ENCODE data around the gene HCN3.

HCN3 gene

GRCh38 chr1:155294520-155295182 lies 17.4 kb downstream of the HCN3 start:
- Histone ChIP-seq H3K4me2 (ENCODE audit: low read length) (no peak overlapping the region), H3K9me3 (ENCODE audit: insufficient read depth, low read depth, low read length) (peaks cover 2% of the 10 kb centered on the region), H3K27ac (ENCODE audit: low read depth, low read length) (no peak overlapping the region), H2AK5ac (ENCODE audit: low read length) (no peak overlapping the region), H4K8ac (ENCODE audit: low read depth, low read length) (no peak overlapping the region), H2BK12ac (ENCODE audit: low read length) (no peak overlapping the region), H3K79me1 (ENCODE audit: low read length) (no peaks in the 10 kb centered on the region), H4K91ac (ENCODE audit: low read depth, low read length) (no peak overlapping the region), H3K9ac (ENCODE audit: low read length) (no peak overlapping the region), H2BK5ac (ENCODE audit: low read depth, low read length, poor library complexity) (no peak overlapping the region), H3K23ac (ENCODE audit: low read length) (no peak overlapping the region), H3K4me1 (ENCODE audit: control insufficient read depth in 1 of 2, insufficient read depth in 2 of 2, low read length in 2 of 2) (no peaks in the 10 kb centered on the region), H3K14ac (ENCODE audit: low read length) (no peak overlapping the region), H4K12ac (ENCODE audit: low read depth, low read length) (no peak overlapping the region), H3K4me3 (ENCODE audit: low read depth, low read length) (no peak overlapping the region), H3K27me3 (ENCODE audit: insufficient read depth, low read length) (peaks cover 14% of the 10 kb centered on the region), H3K4ac (ENCODE audit: low read depth, low read length) (no peak overlapping the region), H3K18ac (ENCODE audit: low read length) (no peak overlapping the region), H3K36me3 (ENCODE audit: control insufficient read depth in 1 of 2, insufficient read depth in 2 of 2, low read length in 2 of 2) (no peaks in the 10 kb centered on the region), H3K79me2 (ENCODE audit: control insufficient read depth, insufficient read depth, low read length, poor library complexity) (no peaks in the 10 kb centered on the region), H2AFZ (ENCODE audit: insufficient read depth, low read length, poor library complexity) (no peak overlapping the region), H2BK120ac (ENCODE audit: insufficient read depth, low read length, poor library complexity) (no peak overlapping the region)
- WGBS (ENCODE audit: extremely low coverage, insufficient coverage, insufficient read length) = no CpG with 5 or more reads among the region's 46 CpGs
- no peak for DNase-seq

GRCh38 chr1:155295183-155295941 lies 18.1 kb downstream of the HCN3 start:
- no peak for DNase-seq
- no peak overlapping the region for H3K4ac ChIP-seq (ENCODE audit: low read depth, low read length)
- H3K79me2 ChIP-seq (ENCODE audit: control insufficient read depth, insufficient read depth, low read length, poor library complexity) = no peaks in the 10 kb centered on the region
- H2BK12ac ChIP-seq (ENCODE audit: low read length) = no peak overlapping the region
- H4K91ac ChIP-seq (ENCODE audit: low read depth, low read length) = no peak overlapping the region
- H4K12ac ChIP-seq (ENCODE audit: low read depth, low read length) = no peak overlapping the region
- no peak overlapping the region for H2AK5ac ChIP-seq (ENCODE audit: low read length)
- H3K79me1 ChIP-seq (ENCODE audit: low read length) = no peaks in the 10 kb centered on the region
- H3K27ac ChIP-seq (ENCODE audit: low read depth, low read length) = no peak overlapping the region
- H2BK5ac ChIP-seq (ENCODE audit: low read depth, low read length, poor library complexity) = no peak overlapping the region
- no peak overlapping the region for H3K14ac ChIP-seq (ENCODE audit: low read length)
- WGBS (ENCODE audit: extremely low coverage, insufficient coverage, insufficient read length) = no CpG with 5 or more reads among the region's 47 CpGs
- H3K23ac ChIP-seq (ENCODE audit: low read length) = no peak overlapping the region
- no peak overlapping the region for H2BK120ac ChIP-seq (ENCODE audit: insufficient read depth, low read length, poor library complexity)
- H3K4me1 ChIP-seq (ENCODE audit: control insufficient read depth in 1 of 2, insufficient read depth in 2 of 2, low read length in 2 of 2) = no peaks in the 10 kb centered on the region
- no peak overlapping the region for H3K18ac ChIP-seq (ENCODE audit: low read length)
- peaks cover 2% of the 10 kb centered on the region for H3K9me3 ChIP-seq (ENCODE audit: insufficient read depth, low read depth, low read length)
- H3K4me2 ChIP-seq (ENCODE audit: low read length) = no peak overlapping the region
- no peak overlapping the region for H4K8ac ChIP-seq (ENCODE audit: low read depth, low read length)
- H3K27me3 ChIP-seq (ENCODE audit: insufficient read depth, low read length) = peaks cover 14% of the 10 kb centered on the region
- no peak overlapping the region for H3K4me3 ChIP-seq (ENCODE audit: low read depth, low read length)
- no peaks in the 10 kb centered on the region for H3K36me3 ChIP-seq (ENCODE audit: control insufficient read depth in 1 of 2, insufficient read depth in 2 of 2, low read length in 2 of 2)
- no peak overlapping the region for H2AFZ ChIP-seq (ENCODE audit: insufficient read depth, low read length, poor library complexity)
- no peak overlapping the region for H3K9ac ChIP-seq (ENCODE audit: low read length)

GRCh38 chr1:155295942-155296267 lies 18.6 kb downstream of the HCN3 start:
- WGBS (ENCODE audit: extremely low coverage, insufficient coverage, insufficient read length) = no CpG with 5 or more reads among the region's 7 CpGs
- H3K23ac ChIP-seq (ENCODE audit: low read length) = no peak overlapping the region
- H3K4me1 ChIP-seq (ENCODE audit: control insufficient read depth in 1 of 2, insufficient read depth in 2 of 2, low read length in 2 of 2) = no peaks in the 10 kb centered on the region

GRCh38 chr1:155296661-155297060 lies 19.4 kb downstream of the HCN3 start:
- Histone ChIP-seq H2AK5ac (ENCODE audit: low read length) (no peak overlapping the region), H3K4me1 (ENCODE audit: control insufficient read depth in 1 of 2, insufficient read depth in 2 of 2, low read length in 2 of 2) (no peaks in the 10 kb centered on the region), H4K12ac (ENCODE audit: low read depth, low read length) (no peak overlapping the region), H3K4me2 (ENCODE audit: low read length) (no peak overlapping the region), H2BK120ac (ENCODE audit: insufficient read depth, low read length, poor library complexity) (no peak overlapping the region), H3K27me3 (ENCODE audit: insufficient read depth, low read length) (peaks cover 14% of the 10 kb centered on the region), H3K36me3 (ENCODE audit: control insufficient read depth in 1 of 2, insufficient read depth in 2 of 2, low read length in 2 of 2) (no peaks in the 10 kb centered on the region), H3K79me2 (ENCODE audit: control insufficient read depth, insufficient read depth, low read length, poor library complexity) (no peaks in the 10 kb centered on the region), H3K27ac (ENCODE audit: low read depth, low read length) (no peak overlapping the region), H3K18ac (ENCODE audit: low read length) (no peak overlapping the region), H2BK5ac (ENCODE audit: low read depth, low read length, poor library complexity) (no peak overlapping the region), H3K4ac (ENCODE audit: low read depth, low read length) (no peak overlapping the region), H3K79me1 (ENCODE audit: low read length) (no peaks in the 10 kb centered on the region), H3K9ac (ENCODE audit: low read length) (no peak overlapping the region), H2BK12ac (ENCODE audit: low read length) (no peak overlapping the region), H3K14ac (ENCODE audit: low read length) (no peak overlapping the region), H4K8ac (ENCODE audit: low read depth, low read length) (no peak overlapping the region), H3K23ac (ENCODE audit: low read length) (no peak overlapping the region), H3K9me3 (ENCODE audit: insufficient read depth, low read depth, low read length) (peaks cover 2% of the 10 kb centered on the region), H3K4me3 (ENCODE audit: low read depth, low read length) (no peak overlapping the region), H2AFZ (ENCODE audit: insufficient read depth, low read length, poor library complexity) (no peak overlapping the region), H4K91ac (ENCODE audit: low read depth, low read length) (no peak overlapping the region)
- no peak for DNase-seq
- no CpG with 5 or more reads among the region's 3 CpGs for WGBS (ENCODE audit: extremely low coverage, insufficient coverage, insufficient read length)

More at GRCh38 chr1:155295942-155296267, 18.6 kb downstream of the HCN3 start:
- Histone ChIP-seq H4K91ac (ENCODE audit: low read depth, low read length) (no peak overlapping the region), H3K4me3 (ENCODE audit: low read depth, low read length) (no peak overlapping the region), H3K9ac (ENCODE audit: low read length) (no peak overlapping the region), H4K8ac (ENCODE audit: low read depth, low read length) (no peak overlapping the region), H3K27me3 (ENCODE audit: insufficient read depth, low read length) (peaks cover 14% of the 10 kb centered on the region), H3K4me2 (ENCODE audit: low read length) (no peak overlapping the region), H3K18ac (ENCODE audit: low read length) (no peak overlapping the region), H3K27ac (ENCODE audit: low read depth, low read length) (no peak overlapping the region), H3K79me1 (ENCODE audit: low read length) (no peaks in the 10 kb centered on the region), H3K36me3 (ENCODE audit: control insufficient read depth in 1 of 2, insufficient read depth in 2 of 2, low read length in 2 of 2) (no peaks in the 10 kb centered on the region), H3K9me3 (ENCODE audit: insufficient read depth, low read depth, low read length) (peaks cover 2% of the 10 kb centered on the region), H3K79me2 (ENCODE audit: control insufficient read depth, insufficient read depth, low read length, poor library complexity) (no peaks in the 10 kb centered on the region), H3K4ac (ENCODE audit: low read depth, low read length) (no peak overlapping the region), H2BK12ac (ENCODE audit: low read length) (no peak overlapping the region), H2BK120ac (ENCODE audit: insufficient read depth, low read length, poor library complexity) (no peak overlapping the region), H2AFZ (ENCODE audit: insufficient read depth, low read length, poor library complexity) (no peak overlapping the region), H4K12ac (ENCODE audit: low read depth, low read length) (no peak overlapping the region), H3K14ac (ENCODE audit: low read length) (no peak overlapping the region), H2BK5ac (ENCODE audit: low read depth, low read length, poor library complexity) (no peak overlapping the region), H2AK5ac (ENCODE audit: low read length) (no peak overlapping the region)
- no peak for DNase-seq

All from trophoblast cell (in vitro differentiated cells and primary cell).